Brain microvascular endothelial cell (primary cell): ENCODE measurements around the gene KLHL21.

Experiments used
- DNase-seq: peaks from one replicate; pipeline ENCODE4 v3.0.0-alpha.2; 2020
- H3K27ac ChIP-seq: fragments of 250-450 bp; sonication (Bioruptor Pico); 2 replicates; pipeline ENCODE4 v1.5.1; 2020; ENCODE audit warnings: mild to moderate bottlenecking, moderate library complexity
- H3K27me3 ChIP-seq: fragments of 250-450 bp; sonication (Bioruptor Pico); replicated peaks from 2 replicates; pipeline ENCODE4 v1.5.1; 2020; ENCODE audit warnings: mild to moderate bottlenecking
- H3K36me3 ChIP-seq: fragments of 250-450 bp; sonication (Bioruptor Pico); replicated peaks from 2 replicates; pipeline ENCODE4 v1.5.1; 2020; ENCODE audit warnings: mild to moderate bottlenecking
- H3K4me3 ChIP-seq: 2 replicates; pipeline ENCODE4 v1.5.1; 2011; ENCODE audit warnings: low read depth, mild to moderate bottlenecking, control low read depth, low read length, moderate library complexity
- in situ Hi-C: cut with HindIII; loops from 2 replicates; pipeline ENCODE4 v1.10.0; 2017; ENCODE audit warnings: low sequenced_read_pairs, low pct_ligation_motif_present
- TF ChIP-seq, protein P1 (sequence below): IDR thresholded peaks from 2 replicates; pipeline ENCODE4 v1.5.1; 2011; ENCODE audit warnings: low read depth, mild to moderate bottlenecking, moderate library complexity, low read length, control low read depth, inconsistent platforms; ENCODE audit errors: missing control alignments

The KLHL21 gene

DNA sequence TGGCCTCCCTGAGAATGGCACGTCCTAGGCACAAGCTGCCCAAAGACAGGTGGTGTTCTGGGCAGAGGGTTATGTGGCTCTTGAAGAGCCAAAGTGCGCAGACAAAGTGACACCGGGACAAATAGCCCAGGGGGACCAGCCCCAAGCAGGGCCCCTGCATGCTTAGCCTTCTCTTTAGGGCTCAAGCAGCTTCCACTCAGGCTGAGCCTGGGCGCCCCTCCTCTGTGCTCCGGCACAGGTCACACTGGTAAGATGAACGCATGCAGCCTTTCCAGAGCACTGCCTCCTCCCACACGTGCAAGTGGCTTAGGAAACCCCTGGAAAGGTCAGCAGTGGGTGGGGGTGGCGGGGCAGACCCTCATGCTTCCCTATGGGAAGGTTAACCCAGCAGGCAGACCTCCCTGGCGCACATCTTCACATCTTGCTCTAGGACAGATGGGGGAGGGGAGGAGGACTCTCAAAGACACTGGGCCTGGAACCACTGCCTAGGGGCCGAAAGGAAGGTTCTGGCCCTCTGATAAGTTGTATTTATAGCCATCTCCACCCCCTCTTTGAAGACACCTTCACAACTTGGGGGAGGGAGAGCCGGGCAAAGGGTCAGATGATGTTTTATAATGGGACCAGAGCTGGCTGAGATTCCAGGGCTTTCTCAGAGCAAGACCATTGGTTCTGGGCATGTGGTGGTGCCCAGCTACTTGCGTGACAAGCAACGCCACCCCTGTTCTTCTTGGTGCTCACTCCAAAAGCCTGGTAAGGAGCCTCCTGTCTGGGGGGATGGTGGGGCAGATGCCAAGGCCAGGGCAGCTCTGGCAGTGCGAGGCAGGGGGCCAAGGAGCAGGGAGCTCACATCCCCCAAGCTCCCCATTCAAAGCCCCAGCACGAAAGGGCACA is 5.5 kb downstream of the KLHL21 start:
- in situ Hi-C loops = no loop called here
- Histone ChIP-seq H3K4me3 (no peak overlapping the region), H3K27me3 (no peaks in the 10 kb centered on the region), H3K36me3 (peaks cover 56% of the 10 kb centered on the region), H3K27ac (no peak overlapping the region)
- TF ChIP-seq, protein P1, sequence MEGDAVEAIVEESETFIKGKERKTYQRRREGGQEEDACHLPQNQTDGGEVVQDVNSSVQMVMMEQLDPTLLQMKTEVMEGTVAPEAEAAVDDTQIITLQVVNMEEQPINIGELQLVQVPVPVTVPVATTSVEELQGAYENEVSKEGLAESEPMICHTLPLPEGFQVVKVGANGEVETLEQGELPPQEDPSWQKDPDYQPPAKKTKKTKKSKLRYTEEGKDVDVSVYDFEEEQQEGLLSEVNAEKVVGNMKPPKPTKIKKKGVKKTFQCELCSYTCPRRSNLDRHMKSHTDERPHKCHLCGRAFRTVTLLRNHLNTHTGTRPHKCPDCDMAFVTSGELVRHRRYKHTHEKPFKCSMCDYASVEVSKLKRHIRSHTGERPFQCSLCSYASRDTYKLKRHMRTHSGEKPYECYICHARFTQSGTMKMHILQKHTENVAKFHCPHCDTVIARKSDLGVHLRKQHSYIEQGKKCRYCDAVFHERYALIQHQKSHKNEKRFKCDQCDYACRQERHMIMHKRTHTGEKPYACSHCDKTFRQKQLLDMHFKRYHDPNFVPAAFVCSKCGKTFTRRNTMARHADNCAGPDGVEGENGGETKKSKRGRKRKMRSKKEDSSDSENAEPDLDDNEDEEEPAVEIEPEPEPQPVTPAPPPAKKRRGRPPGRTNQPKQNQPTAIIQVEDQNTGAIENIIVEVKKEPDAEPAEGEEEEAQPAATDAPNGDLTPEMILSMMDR = no peak
- DNase-seq = no peak

DNA sequence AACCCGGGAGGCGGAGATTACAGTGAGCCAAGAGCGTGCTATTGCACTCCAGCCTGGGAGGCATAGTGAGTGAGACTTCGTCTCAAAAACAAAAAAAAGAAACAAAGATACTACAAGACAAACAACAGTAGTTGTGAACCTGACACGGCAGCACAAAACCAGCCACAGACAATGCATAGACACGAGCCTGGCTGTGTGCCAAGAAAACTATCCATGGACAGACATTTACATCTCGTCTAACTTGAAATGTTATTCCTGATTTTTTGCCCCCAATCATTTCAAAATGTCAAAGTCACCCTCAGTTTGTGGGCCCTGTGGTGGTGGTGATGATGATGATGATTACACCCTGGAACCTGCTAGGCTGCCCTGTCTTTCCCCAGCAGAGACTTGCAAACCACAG is 6.3 kb downstream of the KLHL21 start:
- TF ChIP-seq, protein P1 = no peak
- H3K36me3 ChIP-seq = peaks cover 59% of the 10 kb centered on the region
- in situ Hi-C loops = no loop called here
- H3K27me3 ChIP-seq = no peaks in the 10 kb centered on the region
- H3K4me3 ChIP-seq = no peak overlapping the region
- no peak overlapping the region for H3K27ac ChIP-seq
- DNase-seq = no peak

DNA sequence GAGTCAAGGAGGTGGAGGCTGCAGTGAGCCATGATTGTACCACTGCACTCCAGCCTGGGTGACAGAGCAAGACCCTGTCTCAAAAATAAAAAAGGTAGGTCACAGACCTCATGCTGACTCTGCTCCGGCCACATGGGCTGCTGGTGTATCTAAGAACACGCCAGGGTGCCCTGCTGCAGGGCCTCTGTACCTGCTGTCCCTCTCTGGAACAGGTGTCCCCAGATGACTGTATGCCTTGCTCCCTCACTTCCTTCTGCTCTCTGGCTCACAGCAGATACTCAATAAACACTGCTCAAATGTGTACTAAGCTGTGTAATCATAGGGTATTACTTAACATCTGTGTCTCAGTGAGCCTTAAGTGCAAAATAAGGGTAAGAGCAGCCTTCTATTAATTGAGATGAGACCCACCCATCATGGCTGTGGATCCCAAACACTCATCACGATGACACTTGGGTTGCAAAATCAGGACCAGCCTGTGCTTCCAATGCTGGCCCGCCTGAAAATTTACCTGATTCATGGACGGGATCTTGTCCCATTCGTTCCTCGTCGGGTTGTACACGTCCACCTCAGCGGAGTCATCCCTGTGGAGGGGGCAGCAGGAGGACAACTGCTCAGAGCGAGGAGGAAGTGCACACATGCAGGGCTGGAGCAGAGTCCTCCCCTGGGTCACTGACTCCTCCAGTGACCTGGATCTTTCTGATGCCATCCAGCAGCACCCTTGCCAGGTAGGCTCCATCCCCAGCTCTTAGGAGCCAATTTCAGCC is 7.5 kb downstream of the KLHL21 start:
- peaks cover 65% of the 10 kb centered on the region for H3K36me3 ChIP-seq
- TF ChIP-seq, protein P1 = no peak
- no peak for DNase-seq
- no peaks in the 10 kb centered on the region for H3K27me3 ChIP-seq
- no peak overlapping the region for H3K27ac ChIP-seq
- in situ Hi-C loops = no loop called here
- H3K4me3 ChIP-seq = no peak overlapping the region

DNA sequence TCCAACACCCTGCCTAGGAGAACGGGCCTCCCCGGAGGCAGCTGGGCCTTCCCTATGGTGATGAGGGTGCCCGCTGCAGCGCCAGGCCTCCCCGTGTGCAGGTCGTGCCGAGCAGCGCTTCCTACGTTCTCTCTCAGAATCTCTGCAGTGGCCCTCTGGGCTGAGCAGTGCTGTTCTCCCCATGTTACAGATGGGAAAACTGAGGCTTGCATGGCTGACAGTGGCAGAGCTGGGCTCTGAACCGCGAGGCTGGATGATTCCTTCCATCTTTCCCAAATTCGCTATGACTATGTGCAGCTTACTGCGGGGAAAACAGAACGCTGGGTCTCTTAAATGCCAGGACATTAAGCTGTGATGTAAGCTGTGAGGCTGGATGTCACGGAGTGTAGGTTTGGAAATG is 8.9 kb downstream of the KLHL21 start:
- TF ChIP-seq, protein P1 = no peak
- no peak overlapping the region for H3K27ac ChIP-seq
- H3K36me3 ChIP-seq = peaks cover 76% of the 10 kb centered on the region
- no peak for DNase-seq
- no peaks in the 10 kb centered on the region for H3K27me3 ChIP-seq
- in situ Hi-C loops = no loop called here
- H3K4me3 ChIP-seq = no peak overlapping the region

DNA sequence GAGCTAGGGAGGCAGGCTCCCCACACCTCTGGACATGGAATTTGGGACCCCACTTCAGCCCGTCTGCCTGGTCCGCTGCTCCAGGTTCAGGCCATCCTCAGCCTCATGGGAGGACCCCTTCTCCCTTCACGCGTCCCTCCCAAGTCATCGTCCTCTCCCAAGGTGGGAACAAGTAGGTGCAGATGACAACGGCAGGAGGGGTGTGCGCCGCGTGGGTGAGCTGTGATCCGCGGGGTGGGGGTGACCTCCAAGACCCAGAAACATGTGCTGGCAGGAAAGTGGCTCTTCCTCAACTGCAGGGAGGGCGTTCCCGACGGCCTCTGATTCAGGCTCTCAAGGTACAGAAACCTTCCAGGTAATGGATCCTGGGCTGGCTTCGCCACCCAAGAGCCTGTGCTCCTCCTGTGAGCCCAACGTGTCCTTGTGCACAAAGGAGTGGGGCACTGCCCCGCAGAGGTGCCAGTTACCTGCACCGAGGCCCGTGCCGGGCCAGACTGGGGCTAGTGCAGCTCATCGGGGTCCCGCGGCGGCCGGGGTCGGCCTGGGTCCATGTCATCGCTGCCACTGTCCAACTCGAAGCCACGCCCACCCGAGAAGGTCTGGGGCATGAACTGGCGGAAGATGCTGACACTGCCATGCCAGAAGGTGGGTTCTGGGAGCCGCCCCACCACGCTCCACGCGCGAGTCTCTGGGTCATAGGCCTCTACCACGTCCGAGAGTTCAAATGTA is 9.6 kb downstream of the KLHL21 start:
- H3K36me3 ChIP-seq = peaks cover 78% of the 10 kb centered on the region
- in situ Hi-C loops = no loop called here
- TF ChIP-seq, protein P1 = no peak
- H3K27me3 ChIP-seq = no peaks in the 10 kb centered on the region
- DNase-seq = no peak
- H3K27ac ChIP-seq = no peak overlapping the region
- H3K4me3 ChIP-seq = no peak overlapping the region
